AG04450 (cell line): ENCODE results near the gene E2F7. TPM values are rescaled to one million over a fixed set of nuclear protein-coding genes. Genes with fewer than 3 reads are reported as not detected.

ENCODE experiments used
- CTCF ChIA-PET: fragments of 300-600, 350-600 bp; formaldehyde crosslinking; extraction: SDS; loops from one replicate; lab custom pipeline; 2022; ENCODE audit warnings: antibody characterized with exemption, inconsistent platforms; lab: Charles Lee
- POLR2A ChIA-PET: fragments of 350-600 bp; formaldehyde crosslinking; extraction: SDS; loops from one replicate; lab custom pipeline; 2021; ENCODE audit warnings: antibody characterized with exemption, inconsistent platforms; lab: Yijun Ruan, JAX
- DNase-seq: peaks from one replicate; pipeline ENCODE4 v3.0.0-alpha.2; 2011; ENCODE audit warnings: low read depth, low spot score
- H3K27ac ChIP-seq: one replicate; pipeline ENCODE4 v1.5.1; 2012; ENCODE audit warnings: low read depth, low read length, control low read depth
- H3K27me3 ChIP-seq: one replicate; pipeline ENCODE4 v1.6.0; 2012; ENCODE audit warnings: low read length; ENCODE audit not compliant: control insufficient read depth, insufficient read depth
- H3K4me3 ChIP-seq: 2 replicates; pipeline ENCODE4 v1.5.1; 2011; ENCODE audit warnings: mild to moderate bottlenecking, low read depth, low read length, control low read depth
- H3K9me3 ChIP-seq: 2 replicates; pipeline ENCODE4 v1.5.1; 2012; ENCODE audit warnings: low read length; ENCODE audit not compliant: control insufficient read depth, insufficient read depth
- CTCF ChIP-seq: IDR thresholded peaks from 2 replicates; pipeline ENCODE4 v1.5.1; 2011; ENCODE audit warnings: low read depth, low read length, control low read depth, inconsistent platforms
- polyA plus RNA-seq: library from polyadenylated mRNA; depleted of rRNA; stranded (reverse); fragments of >200 nt; gene quantifications from 2 replicates; pipeline ENCODE4 v1.2.3, GENCODE V29; 2011

Gene E2F7
- polyA plus RNA-seq, 1 experiment, result 5.2 TPM

- H3K9me3 ChIP-seq, result no peaks in the 10 kb centered on the region
- no peak overlapping the region for H3K4me3 ChIP-seq
- no peak for TF ChIP-seq CTCF
- DNase-seq, result no peak
- ChIA-PET POLR2A (no interaction called here), CTCF (no interaction called here)
- no peak overlapping the region for H3K27ac ChIP-seq
- H3K27me3 ChIP-seq, result no peaks in the 10 kb centered on the region
Measured at GRCh38 chr12:77003914-77004313, 61.5 kb downstream of the E2F7 start.

- Histone ChIP-seq H3K4me3 (no peak overlapping the region), H3K27ac (no peak overlapping the region), H3K27me3 (no peaks in the 10 kb centered on the region), H3K9me3 (no peaks in the 10 kb centered on the region)
- ChIA-PET POLR2A (no interaction called here), CTCF (interaction anchor here (0.7 kb wide), 1 partner anchor 26 kb away, joined by 3 read pairs; no protein-coding TSS in a partner anchor)
- TF ChIP-seq CTCF, result no peak
- no peak for DNase-seq
Measured at GRCh38 chr12:77003246-77003645, 62.1 kb downstream of the E2F7 start.

GRCh38 chr12:77002382-77002781 is 63.0 kb downstream of the E2F7 start:
- POLR2A ChIA-PET, result no interaction called here
- Histone ChIP-seq H3K4me3 (no peak overlapping the region), H3K27ac (no peak overlapping the region), H3K9me3 (no peaks in the 10 kb centered on the region), H3K27me3 (no peaks in the 10 kb centered on the region)
- TF ChIP-seq CTCF, result no peak
- no peak for DNase-seq
- CTCF ChIA-PET, result no interaction called here

GRCh38 chr12:77001276-77001675 is 64.1 kb downstream of the E2F7 start:
- CTCF ChIA-PET, result interaction anchor here (2.7 kb wide), 1 partner anchor 10 kb away, joined by 15 read pairs; no protein-coding TSS in a partner anchor

More at GRCh38 chr12:77001276-77001675, 64.1 kb downstream of the E2F7 start:
- H3K9me3 ChIP-seq, result no peaks in the 10 kb centered on the region
- H3K4me3 ChIP-seq, result no peak overlapping the region
- no peak overlapping the region for H3K27ac ChIP-seq
- no peaks in the 10 kb centered on the region for H3K27me3 ChIP-seq
- POLR2A ChIA-PET, result no interaction called here
- no peak for TF ChIP-seq CTCF
- DNase-seq, result no peak
